ENCODE measurements around the gene RBM15. TPM values are rescaled to one million over a fixed set of nuclear protein-coding genes. Genes with fewer than 3 reads are reported as not detected.

Gene RBM15
- total RNA-seq, 1 donor: 38.0 TPM

Other genes starting within 250 kb of the RBM15 start
- 1.1 and 1.8 TPM in 2 replicates for gene UBL4B, start 226.9 kb upstream of the RBM15 start, total RNA-seq
- gene SLC6A17, start 188.9 kb upstream of the RBM15 start, total RNA-seq: under 0.01 and 0.29 TPM in 2 replicates
- 1.4 and 1.5 TPM in 2 replicates for gene KCNC4, start 129.1 kb upstream of the RBM15 start, total RNA-seq
- 76.0 and 90.2 TPM in 2 replicates for gene SLC16A4, start 51.6 kb downstream of the RBM15 start, total RNA-seq
- gene LAMTOR5, start 68.3 kb downstream of the RBM15 start, total RNA-seq: 38.4 and 41.3 TPM in 2 replicates
- not detected in 2 replicates for gene PROK1, start 111.8 kb downstream of the RBM15 start, total RNA-seq
- gene KCNA10, start 179.8 kb downstream of the RBM15 start, total RNA-seq: not detected in 2 replicates

Data from osteoblast (primary cell).